ES-I3 (cell line): Measurements from ENCODE around the gene PEX7.
"Not testable (repeated sequence)": the region's sequence is repeated elsewhere in the genome, so short reads cannot be mapped to it uniquely, and the experiment has no call there.

Experiments
- H3K36me3 ChIP-seq: 2 replicates; pipeline ENCODE4 v1.6.1; 2013; ENCODE audit warnings: mild to moderate bottlenecking, low read length, control low read depth, moderate library complexity; ENCODE audit not compliant: insufficient read depth
- H3K4me1 ChIP-seq: 2 replicates; pipeline ENCODE4 v1.6.1; 2013; ENCODE audit warnings: mild to moderate bottlenecking, control low read depth, low read length; ENCODE audit not compliant: insufficient read depth
- H3K9ac ChIP-seq: 2 replicates; pipeline ENCODE4 v1.6.1; 2013; ENCODE audit warnings: low read depth, mild to moderate bottlenecking, low read length, moderate library complexity
- H3K9me3 ChIP-seq: 2 replicates; pipeline ENCODE4 v1.6.1; 2013; ENCODE audit warnings: mild to moderate bottlenecking, low read length, moderate library complexity; ENCODE audit not compliant: control insufficient read depth, insufficient read depth

Gene PEX7

GRCh38 chr6:136846046-136846445 lies 23.7 kb downstream of the PEX7 start:
- H3K9ac ChIP-seq = no peak overlapping the region
- no peaks in the 10 kb centered on the region for H3K9me3 ChIP-seq
- no peaks in the 10 kb centered on the region for H3K36me3 ChIP-seq
- H3K4me1 ChIP-seq = no peaks in the 10 kb centered on the region

DNA sequence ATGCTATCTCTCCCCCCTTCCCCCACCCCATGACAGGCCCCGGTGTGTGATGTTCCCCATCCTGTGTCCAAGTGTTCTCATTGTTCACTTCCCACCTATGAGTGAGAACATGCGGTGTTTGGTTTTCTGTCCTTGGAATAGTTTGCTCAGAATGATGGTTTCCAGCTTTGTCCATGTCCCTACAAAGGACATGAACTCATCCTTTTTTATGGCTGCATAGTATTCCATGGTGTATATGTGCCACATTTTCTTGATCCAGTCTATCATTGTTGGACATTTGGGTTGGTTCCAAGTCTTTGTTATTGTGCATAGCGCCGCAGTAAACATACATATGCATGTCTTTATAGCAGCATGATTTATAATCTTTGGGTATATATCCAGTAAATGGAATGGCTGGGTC lies 24.1 kb downstream of the PEX7 start:
- not testable (repeated sequence) for H3K9ac ChIP-seq, H3K4me1 ChIP-seq, H3K36me3 ChIP-seq, H3K9me3 ChIP-seq

DNA sequence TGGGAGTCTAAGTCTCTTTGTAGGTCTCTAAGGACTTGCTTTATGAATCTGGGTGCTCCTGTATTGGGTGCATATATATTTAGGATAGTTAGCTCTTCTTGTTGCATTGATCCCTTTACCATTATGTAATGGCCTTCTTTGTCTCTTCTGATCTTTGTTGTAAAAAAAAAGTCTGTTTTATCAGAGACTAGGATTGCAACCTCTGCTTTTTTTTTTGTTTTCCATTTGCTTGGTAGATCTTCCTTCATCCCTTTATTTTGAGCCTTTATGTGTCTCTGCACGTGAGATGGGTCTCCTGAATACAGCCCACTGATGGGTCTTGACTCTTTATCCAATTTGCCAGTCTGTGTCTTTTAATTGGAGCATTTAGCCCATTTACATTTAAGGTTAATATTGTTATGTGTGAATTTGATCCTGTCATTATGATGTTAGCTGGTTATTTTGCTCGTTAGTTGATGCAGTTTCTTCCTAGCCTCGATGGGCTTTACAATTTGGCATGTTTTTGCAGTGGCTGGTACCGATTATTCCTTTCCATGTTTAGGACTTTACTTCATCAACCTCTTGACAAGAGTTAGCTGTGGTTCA lies 27.7 kb downstream of the PEX7 start:
- H3K36me3 ChIP-seq, H3K9me3 ChIP-seq, H3K9ac ChIP-seq, H3K4me1 ChIP-seq: not testable (repeated sequence)

DNA sequence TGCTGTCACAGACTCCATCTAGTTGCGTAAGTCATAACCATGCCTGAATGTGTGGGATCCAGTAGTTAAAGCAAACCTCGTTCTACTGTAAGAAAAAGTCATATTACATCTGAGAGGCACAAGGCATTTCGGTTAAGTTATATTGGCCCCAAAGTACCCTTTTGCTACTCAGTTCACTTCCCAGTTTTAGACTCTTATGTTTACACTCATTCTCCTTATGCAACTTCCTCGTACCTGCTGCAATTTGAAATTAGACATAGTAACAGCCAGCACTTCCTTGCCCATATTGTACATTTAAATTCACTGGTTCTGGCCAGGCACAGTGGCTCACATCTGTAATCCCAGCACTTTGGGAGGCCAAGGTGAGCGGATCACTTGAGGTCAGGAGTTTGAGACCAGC lies 37.0 kb downstream of the PEX7 start:
- H3K9me3 ChIP-seq = no peaks in the 10 kb centered on the region
- no peak overlapping the region for H3K9ac ChIP-seq
- H3K36me3 ChIP-seq = 0 out of 2 replicates have a peak, but pooled peaks cover 2% of the 10 kb centered on the region
- no peaks in the 10 kb centered on the region for H3K4me1 ChIP-seq

DNA sequence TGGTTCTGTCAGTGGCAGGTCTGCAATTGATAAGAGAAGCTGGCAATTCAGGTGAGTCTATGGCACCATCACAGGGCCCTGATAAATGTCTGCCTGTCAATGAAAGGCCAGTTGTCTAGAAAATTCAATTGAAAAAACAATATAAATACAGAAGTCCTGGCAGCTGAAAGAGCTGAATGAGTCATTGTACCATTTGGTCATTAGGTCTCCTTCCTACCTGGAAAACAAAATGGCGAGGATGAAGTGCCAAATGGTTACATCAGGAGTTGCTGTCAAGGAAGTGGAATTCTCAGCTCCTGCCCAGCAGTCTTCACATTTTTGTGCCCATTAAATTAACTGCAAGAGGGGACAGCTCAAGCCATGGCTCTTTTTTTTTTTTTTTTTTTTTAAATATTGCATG lies 37.7 kb downstream of the PEX7 start:
- Histone ChIP-seq H3K9ac (no peak overlapping the region), H3K9me3 (no peaks in the 10 kb centered on the region), H3K36me3 (0 out of 2 replicates have a peak, but pooled peaks cover 2% of the 10 kb centered on the region), H3K4me1 (no peaks in the 10 kb centered on the region)

DNA sequence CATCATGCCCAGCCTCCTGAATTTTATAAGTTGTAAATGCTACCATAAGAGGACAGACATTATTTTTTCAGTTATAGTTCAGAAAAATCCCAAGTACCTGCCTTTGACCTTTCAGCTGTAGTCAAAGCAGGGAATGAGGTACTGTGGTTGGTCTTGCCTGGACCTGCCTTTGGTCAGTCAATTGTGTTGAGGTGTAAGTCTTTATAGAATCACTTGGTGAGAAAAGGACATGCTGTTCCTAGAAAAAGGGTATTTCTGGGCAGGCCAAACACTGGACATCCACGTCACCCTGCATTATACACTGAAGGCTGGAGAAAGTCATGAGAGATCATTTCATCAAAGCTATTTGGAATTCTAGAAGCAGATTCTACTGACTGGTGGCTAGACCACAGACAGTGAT lies 40.3 kb downstream of the PEX7 start:
- no peaks in the 10 kb centered on the region for H3K9me3 ChIP-seq

DNA sequence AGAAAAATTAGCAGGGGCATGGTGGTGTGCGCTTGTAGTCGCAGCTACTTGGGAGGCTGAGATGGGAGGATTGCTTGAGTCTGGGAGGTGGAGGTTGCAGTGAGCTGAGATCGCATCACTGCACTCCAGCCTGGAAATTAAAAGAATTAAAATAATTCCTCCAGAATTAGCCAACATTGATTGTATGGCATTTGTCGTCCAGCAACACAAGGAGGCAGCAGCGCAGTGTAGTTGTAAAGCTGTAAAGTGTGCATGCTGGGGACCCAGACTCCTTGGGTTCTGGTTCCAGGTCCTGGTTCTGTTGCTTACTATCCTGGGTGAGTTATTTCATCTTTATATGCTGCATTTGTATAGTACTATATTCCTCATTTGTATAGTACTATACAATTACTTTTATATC lies 41.4 kb downstream of the PEX7 start:
- Histone ChIP-seq H3K36me3 (no peaks in the 10 kb centered on the region), H3K9me3 (no peaks in the 10 kb centered on the region), H3K4me1 (no peaks in the 10 kb centered on the region), H3K9ac (no peak overlapping the region)

More for the DNA sequence above, 40.3 kb downstream of the PEX7 start:
- Histone ChIP-seq H3K36me3 (no peaks in the 10 kb centered on the region), H3K9ac (no peak overlapping the region), H3K4me1 (no peaks in the 10 kb centered on the region)

GRCh38 chr6:136864676-136865075 lies 42.3 kb downstream of the PEX7 start:
- H3K4me1 ChIP-seq = no peaks in the 10 kb centered on the region
- H3K36me3 ChIP-seq = no peaks in the 10 kb centered on the region
- no peaks in the 10 kb centered on the region for H3K9me3 ChIP-seq
- no peak overlapping the region for H3K9ac ChIP-seq

DNA sequence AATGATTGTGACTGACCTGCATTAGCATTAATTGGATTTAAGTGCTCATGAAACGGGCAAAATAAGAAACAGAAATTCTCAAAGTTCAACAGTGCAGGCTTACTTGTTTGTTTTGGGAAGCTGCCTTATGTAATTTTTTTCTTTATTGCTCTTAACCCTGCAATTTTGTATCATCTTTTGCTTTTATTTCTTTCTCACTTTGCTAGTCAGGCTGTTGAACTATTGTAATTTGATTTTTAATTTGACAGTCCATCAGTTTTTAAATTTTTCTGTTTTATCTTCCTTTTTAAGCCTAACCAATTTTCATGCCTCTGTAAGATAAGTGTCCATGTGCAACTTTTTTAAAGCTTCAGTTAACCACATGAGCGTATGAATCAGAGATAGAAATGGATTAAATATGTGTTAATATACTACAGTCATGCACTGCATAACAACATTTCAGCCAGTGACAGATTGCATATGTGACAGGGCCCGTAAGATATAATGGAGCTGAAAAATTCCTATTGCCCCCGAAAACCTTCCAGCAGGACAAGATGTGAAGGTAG lies 44.6 kb downstream of the PEX7 start:
- H3K9me3 ChIP-seq = no peaks in the 10 kb centered on the region
- no peak overlapping the region for H3K9ac ChIP-seq
- no peaks in the 10 kb centered on the region for H3K4me1 ChIP-seq
- no peaks in the 10 kb centered on the region for H3K36me3 ChIP-seq

DNA sequence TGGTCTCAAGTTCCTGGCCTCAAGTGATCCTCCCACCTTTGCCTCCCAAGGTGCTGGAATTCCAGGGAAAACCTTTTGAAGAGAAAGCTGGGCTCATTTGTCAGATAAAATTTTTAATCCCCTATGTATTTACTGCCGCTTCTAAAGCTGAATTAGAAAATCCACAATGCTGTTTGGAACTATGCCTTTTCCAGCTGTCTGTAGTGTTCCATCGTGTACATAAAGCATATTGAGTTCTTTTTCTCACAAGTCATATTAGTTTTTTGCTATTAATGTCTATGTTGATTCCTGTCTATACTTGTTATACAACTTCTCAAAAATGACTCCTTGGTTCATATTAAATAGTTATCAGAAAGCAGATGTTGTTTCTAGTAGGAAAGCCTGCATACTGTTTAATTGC lies 47.1 kb downstream of the PEX7 start:
- no peak overlapping the region for H3K9ac ChIP-seq
- no peaks in the 10 kb centered on the region; the same call in 1 of the 2 replicates for H3K9me3 ChIP-seq
- H3K4me1 ChIP-seq = no peaks in the 10 kb centered on the region
- H3K36me3 ChIP-seq = no peaks in the 10 kb centered on the region

- Histone ChIP-seq H3K4me1 (no peaks in the 10 kb centered on the region), H3K9ac (no peak overlapping the region), H3K9me3 (no peaks in the 10 kb centered on the region; the same call in 1 of the 2 replicates), H3K36me3 (no peaks in the 10 kb centered on the region)
Measured at GRCh38 chr6:136873748-136874147, 51.4 kb downstream of the PEX7 start.

DNA sequence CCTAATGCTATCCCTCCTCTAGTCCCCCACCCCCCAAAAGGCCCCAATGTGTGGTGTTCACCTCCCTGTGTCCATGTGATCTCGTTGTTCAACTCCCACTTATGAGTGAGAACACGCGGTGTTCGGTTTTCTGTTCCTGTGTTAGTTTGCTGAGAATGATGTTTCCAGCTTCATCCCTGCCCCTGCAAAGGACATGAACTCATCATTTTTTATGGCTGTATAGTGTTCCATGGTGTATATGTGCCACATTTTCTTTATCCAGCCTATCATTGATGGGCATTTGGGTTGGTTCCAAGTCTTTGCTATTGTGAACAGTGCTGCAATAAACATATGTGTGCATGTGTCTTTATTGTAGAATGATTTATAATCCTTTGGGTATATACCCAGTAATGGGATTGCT lies 54.1 kb downstream of the PEX7 start:
- not testable (repeated sequence) for H3K4me1 ChIP-seq, H3K36me3 ChIP-seq, H3K9ac ChIP-seq, H3K9me3 ChIP-seq

DNA sequence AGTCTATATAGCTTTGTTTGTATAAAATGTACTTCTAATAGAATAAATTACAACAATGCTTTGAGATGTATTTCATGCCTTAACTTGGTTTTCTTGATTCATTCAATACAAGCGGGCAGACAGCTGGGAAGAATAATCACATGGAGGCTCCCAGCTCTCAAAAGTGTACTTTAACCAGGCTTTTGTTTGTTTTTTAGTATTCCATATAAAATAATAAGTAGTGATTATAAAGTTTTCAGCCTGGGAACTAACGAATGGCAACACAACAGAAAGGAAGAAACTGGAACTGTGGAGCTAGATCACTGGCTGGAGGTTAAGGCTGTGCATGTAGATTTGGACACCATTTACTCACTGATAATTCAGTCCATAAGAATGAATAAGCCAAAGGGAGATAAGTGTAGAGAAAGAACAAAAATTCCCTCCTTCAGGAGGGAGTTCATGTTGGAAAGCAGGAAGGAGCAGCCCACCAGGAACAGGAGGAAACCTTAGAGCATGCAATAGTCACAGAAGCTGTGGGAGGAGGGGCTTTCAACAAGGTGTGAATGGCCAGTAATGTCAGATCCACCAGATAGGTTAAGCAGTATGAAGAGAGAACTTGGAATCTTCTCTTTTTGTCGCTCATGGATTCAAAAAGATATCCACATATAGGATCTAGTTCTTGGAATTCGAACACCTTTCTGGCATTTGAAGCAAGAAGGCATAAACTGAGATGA lies 58.5 kb downstream of the PEX7 start:
- Histone ChIP-seq H3K36me3 (no peaks in the 10 kb centered on the region), H3K9ac (no peak overlapping the region), H3K4me1 (peaks cover 11% of the 10 kb centered on the region), H3K9me3 (no peaks in the 10 kb centered on the region)

- H3K36me3 ChIP-seq = no peaks in the 10 kb centered on the region
- H3K9ac ChIP-seq = no peak overlapping the region
- no peaks in the 10 kb centered on the region for H3K9me3 ChIP-seq
- H3K4me1 ChIP-seq = peaks cover 7% of the 10 kb centered on the region
Measured at GRCh38 chr6:136886091-136886490, 63.7 kb downstream of the PEX7 start.

GRCh38 chr6:136887953-136888352 lies 65.6 kb downstream of the PEX7 start:
- H3K9ac ChIP-seq = no peak overlapping the region
- H3K4me1 ChIP-seq = no peaks in the 10 kb centered on the region
- H3K9me3 ChIP-seq = no peaks in the 10 kb centered on the region
- H3K36me3 ChIP-seq = no peaks in the 10 kb centered on the region
